ENCODE data around the gene KRTAP4-4. TPM values are rescaled to one million over a fixed set of nuclear protein-coding genes. Genes with fewer than 3 reads are reported as not detected.
A peak's percentile ranks its signal among the peaks of the same experiment; 100 is the strongest.

The KRTAP4-4 gene
- total and polyA plus RNA-seq, 9 of the 15 experiments (the other 6 are each of a cell fraction or from before 2014, with no cell fraction given), result not detected

GRCh38 chr17:41177727-41178271, 17.3 kb upstream of the KRTAP4-4 start, which contains the start of gene KRTAP4-2:
TSS of gene KRTAP4-2 (minus strand) at chr17:41178221. CDS start at chr17:41178164, 57 bp downstream.
- Histone ChIP-seq H3K36me3 (ENCODE audit: control insufficient read depth, insufficient read depth, low read length) (no peaks in the 10 kb centered on the region), H3K4me2 (ENCODE audit: insufficient read depth, low read length) (no peak within 1 kb of the TSS), H3K27ac (ENCODE audit: extremely low read depth, low read depth, low read length) (no peak within 1 kb of the TSS), H3K4me3 (no peak within 1 kb of the TSS), H3K9me3 (replicated peaks; ENCODE audit: control insufficient read depth, insufficient read depth, low read depth, low read length) (no peaks in the 10 kb centered on the region), H4K20me1 (replicated peaks; ENCODE audit: control insufficient read depth, insufficient read depth, low read length) (no peaks in the 10 kb centered on the region; the same call in 1 of the 2 replicates), H2AFZ (ENCODE audit: low read depth, low read length) (no peak within 1 kb of the TSS), H3K9ac (ENCODE audit: insufficient read depth in 1 of 2, low read depth in 2 of 2, low read length in 2 of 2) (peak within 1 kb of the TSS in 1 of 2 experiments; percentile 26; a peak in 1 of 4 replicates), H3K4me1 (replicated peaks in 1 of 2; ENCODE audit: control insufficient read depth in 2 of 2, insufficient read depth in 2 of 2, low read length in 2 of 2) (peaks cover 0 to 2% of the 10 kb centered on the region in 2 experiments; a peak in 2 of 5 replicates), H3K9me1 (ENCODE audit: control insufficient read depth, insufficient read depth, low read length) (no peaks in the 10 kb centered on the region), H3K79me2 (ENCODE audit: control insufficient read depth, insufficient read depth, low read length) (no peaks in the 10 kb centered on the region), H3K27me3 (ENCODE audit: control insufficient read depth in 2 of 2, insufficient read depth in 2 of 2, low read length in 2 of 2) (peaks cover 3 to 10% of the 10 kb centered on the region in 2 experiments; a peak in 3 of 5 replicates)
- CTCF ChIA-PET (ENCODE audit: low intra/inter-chr PET ratio), result no interaction called here
- TF ChIP-seq USF1 (CRISPR knock-in tag; IDR thresholded peaks at IDR 0.05) (no peak), HCFC1 (IDR thresholded peaks at IDR 0.05; ENCODE audit: low read depth, low read length) (no peak), EZH2 (IDR thresholded peaks at IDR 0.05; ENCODE audit: borderline replicate concordance, low read depth, low read length) (no peak), HDAC1 (IDR thresholded peaks at IDR 0.05) (no peak), RBM15 (IDR thresholded peaks at IDR 0.05; ENCODE audit: insufficient read depth, low read length) (no peak), EWSR1 (IDR thresholded peaks at IDR 0.05; ENCODE audit: borderline replicate concordance, low read depth, partially characterized antibody) (no peak), CUX1 (CRISPR knock-in tag; IDR thresholded peaks at IDR 0.05) (no peak), ARID4B (CRISPR knock-in tag; IDR thresholded peaks at IDR 0.05) (no peak), ZNF408 (CRISPR knock-in tag; IDR thresholded peaks at IDR 0.05; ENCODE audit: low read depth) (no peak)
- BruUV-seq (replicated peaks), result no TSS peak
- no peak for ATAC-seq
- POLR2A ChIA-PET, result no interaction called here
- 0% methylated on average over 4 of the region's 7 CpGs for WGBS (ENCODE audit: insufficient coverage, low coverage, missing lambda C conversion rate)
- DNase-seq (ENCODE audit: extremely low read depth in 1 of 4, low spot score in 3 of 4), result no peak
- no peak for FAIRE-seq
- in situ Hi-C loops (cut with MboI) (no loop called here), intact Hi-C loops (cut with micrococcal nuclease) (no loop called here)

Data from K562 (cell line).